Suprapubic skin (tissue), 4 donors: ENCODE measurements around the gene H6PD. TPM values are rescaled to one million over a fixed set of nuclear protein-coding genes. Genes with fewer than 3 reads are reported as not detected.

ENCODE experiments used
- DNase-seq, 2 donors: peaks; one replicate each; pipeline ENCODE4 v3.0.0-alpha.2; 2019; ENCODE audit warnings: low spot score in 2 of 2
- H3K27ac ChIP-seq: fragments of 200-600 bp; sonication (generic); one replicate; pipeline ENCODE4 v1.5.1; 2019
- H3K27me3 ChIP-seq: fragments of 200-600 bp; sonication (generic); one replicate; pipeline ENCODE4 v1.5.1; 2019
- H3K36me3 ChIP-seq: fragments of 200-600 bp; sonication (generic); one replicate; pipeline ENCODE4 v1.5.1; 2019
- H3K4me1 ChIP-seq: fragments of 200-600 bp; sonication (generic); one replicate; pipeline ENCODE4 v1.5.1; 2019
- H3K4me3 ChIP-seq: fragments of 200-600 bp; sonication (generic); one replicate; pipeline ENCODE4 v1.5.1; 2019; ENCODE audit warnings: mild to moderate bottlenecking
- H3K9me3 ChIP-seq: fragments of 200-600 bp; sonication (generic); one replicate; pipeline ENCODE4 v1.5.1; 2019
- CTCF ChIP-seq, 2 donors: fragments of 200-600 bp in 1 of 2; fragments of 450-650 bp in 1 of 2; sonication (generic) in 1 of 2; IDR thresholded peaks; one replicate each; pipeline ENCODE4 v1.5.1; 2016 to 2019; ENCODE audit warnings: antibody characterized with exemption in 2 of 2, mild to moderate bottlenecking in 1 of 2, moderate library complexity in 1 of 2
- EP300 ChIP-seq: sonication (generic); formaldehyde crosslinking; IDR thresholded peaks from one replicate; pipeline ENCODE4 v1.6.1; 2017; ENCODE audit warnings: antibody characterized with exemption
- POLR2A ChIP-seq, 2 donors: fragments of 450-650 bp; IDR thresholded peaks; one replicate each; pipeline ENCODE4 v1.6.1; 2017; ENCODE audit warnings: antibody characterized with exemption in 2 of 2, mild to moderate bottlenecking in 2 of 2, moderate library complexity in 2 of 2
- POLR2AphosphoS5 ChIP-seq, 3 donors: sonication (generic); formaldehyde crosslinking; IDR thresholded peaks; one replicate each; pipeline ENCODE4 v1.6.1; 2017; ENCODE audit warnings: antibody characterized with exemption in 3 of 3
- WGBS: methylation state at CpG from one replicate; pipeline ENCODE4 v1.1.5; 2018; 5-methylcytosine and 5-hydroxymethylcytosine counted together
- total RNA-seq, 4 donors: library from RNA; depleted of rRNA; stranded (reverse); fragments of >200 nt; gene quantifications; one replicate each; pipeline ENCODE4 v1.1.0, GENCODE V29; 2016

H6PD gene
- total RNA-seq, 4 donors from 2014 or later = 83.6 to 130 (median 106) TPM

DNA sequence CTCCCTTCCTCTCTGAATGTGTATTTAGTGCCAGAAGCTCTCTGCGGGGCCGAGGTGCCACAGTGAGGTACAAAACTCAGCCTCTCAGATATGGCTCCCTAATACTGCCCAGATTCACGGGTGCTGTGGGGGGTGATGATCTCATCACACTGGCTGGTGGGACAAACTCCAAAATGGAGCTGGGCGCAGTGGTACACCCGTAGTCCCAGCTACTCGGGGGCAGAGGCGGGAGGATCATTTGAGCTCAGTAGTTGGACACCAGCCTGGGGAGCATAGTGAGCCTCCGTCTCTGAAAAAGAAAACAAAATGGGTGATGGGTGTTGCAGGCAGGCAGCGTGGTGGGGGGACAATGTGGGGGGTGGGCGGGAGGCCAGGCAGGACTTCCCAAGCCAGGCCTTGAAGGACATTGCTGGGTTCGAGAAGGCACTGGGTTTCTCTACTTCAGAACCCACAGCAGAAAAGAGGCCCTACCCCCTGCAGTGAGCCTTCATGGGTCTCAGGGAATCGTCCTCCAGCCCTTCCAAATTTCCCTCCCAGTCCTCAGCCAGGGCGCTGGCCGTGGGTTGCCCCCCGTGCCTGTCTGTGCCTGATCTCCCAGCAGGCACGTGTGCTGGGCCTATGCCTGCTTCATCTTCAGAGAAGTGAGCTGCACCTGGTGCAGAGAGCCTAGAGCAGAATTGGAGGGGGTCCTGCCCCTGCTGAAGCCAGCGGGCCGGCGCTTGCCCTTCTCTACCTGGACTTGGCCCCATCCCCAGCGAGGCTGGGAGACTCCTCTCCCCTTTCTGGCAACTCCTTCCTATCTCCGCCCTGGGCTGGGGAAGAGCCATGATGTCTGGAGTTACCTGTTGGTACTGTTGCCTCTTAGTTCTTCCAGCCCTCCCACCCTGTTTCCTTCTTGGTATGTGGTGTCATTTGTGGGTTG is 14.0 kb downstream of the H6PD start:
- Histone ChIP-seq H3K4me3 (peak overlapping the region; percentile 13), H3K27me3 (no peaks in the 10 kb centered on the region), H3K36me3 (peaks cover 26% of the 10 kb centered on the region), H3K27ac (peak overlapping the region; percentile 73), H3K4me1 (peaks cover 85% of the 10 kb centered on the region), H3K9me3 (no peaks in the 10 kb centered on the region)
- no peak for DNase-seq
- 65% methylated on average over 13 of the region's 21 CpGs for WGBS
- TF ChIP-seq POLR2A (IDR thresholded peaks at IDR 0.05) (no peak), POLR2AphosphoS5 (IDR thresholded peaks at IDR 0.05) (no peak), CTCF (IDR thresholded peaks at IDR 0.05) (no peak), EP300 (no peak)

- WGBS = 53% methylated on average over 3 of the region's 3 CpGs
- TF ChIP-seq POLR2AphosphoS5 (IDR thresholded peaks at IDR 0.05) (no peak), CTCF (IDR thresholded peaks at IDR 0.05) (no peak), POLR2A (IDR thresholded peaks at IDR 0.05) (no peak), EP300 (no peak)
- peak overlapping the region; percentile 5 for H3K4me3 ChIP-seq
- H3K4me1 ChIP-seq = peaks cover 82% of the 10 kb centered on the region
- no peaks in the 10 kb centered on the region for H3K9me3 ChIP-seq
- peak overlapping the region; percentile 73 for H3K27ac ChIP-seq
- H3K27me3 ChIP-seq = no peaks in the 10 kb centered on the region
- H3K36me3 ChIP-seq = peaks cover 26% of the 10 kb centered on the region
- no peak for DNase-seq
These were observed 14.6 kb downstream of the H6PD start for GRCh38 chr1:9249263-9249533.

GRCh38 chr1:9249534-9250410 is 15.2 kb downstream of the H6PD start:
- TF ChIP-seq EP300 = no peak
- TF ChIP-seq POLR2A (IDR thresholded peaks at IDR 0.05) = no peak
- TF ChIP-seq CTCF (IDR thresholded peaks at IDR 0.05) = peak; percentile 36 to 50
- TF ChIP-seq POLR2AphosphoS5 (IDR thresholded peaks at IDR 0.05) = no peak
- Histone ChIP-seq H3K27me3 (no peaks in the 10 kb centered on the region), H3K27ac (peak overlapping the region; percentile 73), H3K9me3 (no peaks in the 10 kb centered on the region), H3K4me3 (peak overlapping the region; percentile 35), H3K4me1 (peaks cover 76% of the 10 kb centered on the region), H3K36me3 (peaks cover 26% of the 10 kb centered on the region)
- DNase-seq = peak in 1 of 2 donors; percentile 67
- WGBS = 59% methylated on average over 12 of the region's 17 CpGs

GRCh38 chr1:9250411-9251381 is 16.1 kb downstream of the H6PD start:
- no peak for DNase-seq
- no peaks in the 10 kb centered on the region for H3K27me3 ChIP-seq
- H3K27ac ChIP-seq = peak overlapping the region; percentile 73
- peaks cover 67% of the 10 kb centered on the region for H3K4me1 ChIP-seq
- TF ChIP-seq EP300 (no peak), POLR2A (IDR thresholded peaks at IDR 0.05) (no peak), POLR2AphosphoS5 (IDR thresholded peaks at IDR 0.05) (peak in 1 of 3 donors; percentile 24), CTCF (IDR thresholded peaks at IDR 0.05) (no peak)
- no peaks in the 10 kb centered on the region for H3K9me3 ChIP-seq
- 52% methylated on average over 5 of the region's 21 CpGs for WGBS
- peak overlapping the region; percentile 35 for H3K4me3 ChIP-seq
- peaks cover 21% of the 10 kb centered on the region for H3K36me3 ChIP-seq
